Fibroblast of peridontal ligament (primary cell): ENCODE results near the gene R3HDML.

Experiments used
- DNase-seq: peaks from one replicate; pipeline ENCODE4 v3.0.0-alpha.2; 2010; ENCODE audit errors: extremely low read depth

Gene R3HDML

GRCh38 chr20:44364068-44364467 is 27.2 kb downstream of the R3HDML start:
- no peak for DNase-seq

- DNase-seq: no peak
Observed at GRCh38 chr20:44364780-44365179, 27.9 kb downstream of the R3HDML start.

GRCh38 chr20:44367746-44368145 is 30.9 kb downstream of the R3HDML start:
- no peak for DNase-seq

- DNase-seq: no peak
Observed at GRCh38 chr20:44370639-44371218, 33.9 kb downstream of the R3HDML start.

DNA sequence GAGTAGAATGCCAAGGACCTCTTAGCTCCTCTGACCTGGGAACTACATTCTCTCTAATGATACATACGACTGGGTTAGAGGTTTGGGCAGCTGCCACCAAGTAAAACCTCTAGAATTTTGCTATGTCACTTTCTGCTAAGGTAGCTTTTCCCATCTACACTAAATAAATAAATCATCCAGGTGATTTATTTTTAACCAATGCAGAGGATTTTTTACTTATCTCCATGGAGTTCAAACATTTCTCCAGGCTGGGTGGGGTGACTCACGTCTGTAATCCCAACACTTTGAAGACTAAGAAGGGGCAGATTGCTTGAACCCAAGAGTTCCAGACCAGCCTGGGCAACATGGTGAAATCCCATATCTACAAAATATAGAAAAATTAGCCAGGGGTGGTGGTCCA is 45.8 kb downstream of the R3HDML start:
- no peak for DNase-seq

- DNase-seq: peak; percentile 55
Observed at GRCh38 chr20:44384423-44385027, 47.7 kb downstream of the R3HDML start.

DNA sequence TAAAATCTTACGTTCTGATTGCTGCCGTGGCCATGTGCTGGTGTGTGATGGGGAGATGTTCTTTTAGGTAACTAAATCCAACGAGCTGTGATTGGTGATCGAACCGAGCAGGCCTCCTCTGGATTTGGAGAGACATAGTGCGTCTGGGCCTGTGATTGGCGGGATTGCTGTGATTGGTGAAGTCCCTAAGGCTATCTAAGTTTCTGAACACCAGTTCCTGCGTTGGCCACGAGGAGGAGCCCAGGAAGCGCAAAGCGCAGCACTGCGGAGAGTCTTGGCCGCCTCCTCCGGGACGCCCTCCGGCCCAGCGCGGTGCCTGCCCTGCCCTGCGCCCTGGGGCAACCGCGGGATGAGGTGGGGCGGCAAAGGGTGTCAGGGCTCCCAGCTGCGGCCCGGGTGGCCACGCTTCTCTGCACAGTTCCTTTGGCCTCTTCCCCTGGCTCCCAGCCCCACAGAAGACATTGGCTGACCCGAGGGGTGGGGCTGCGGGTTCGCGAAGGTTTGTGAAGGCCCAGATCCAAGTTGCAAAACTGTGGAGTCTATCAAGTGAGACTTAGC is 51.7 kb downstream of the R3HDML start:
- DNase-seq: peak; percentile 73

- no peak for DNase-seq
Observed at GRCh38 chr20:44389871-44390270, 53.0 kb downstream of the R3HDML start.

GRCh38 chr20:44390280-44390679 is 53.4 kb downstream of the R3HDML start:
- no peak for DNase-seq

- DNase-seq: no peak
Observed at GRCh38 chr20:44392088-44392775, 55.4 kb downstream of the R3HDML start.

DNA sequence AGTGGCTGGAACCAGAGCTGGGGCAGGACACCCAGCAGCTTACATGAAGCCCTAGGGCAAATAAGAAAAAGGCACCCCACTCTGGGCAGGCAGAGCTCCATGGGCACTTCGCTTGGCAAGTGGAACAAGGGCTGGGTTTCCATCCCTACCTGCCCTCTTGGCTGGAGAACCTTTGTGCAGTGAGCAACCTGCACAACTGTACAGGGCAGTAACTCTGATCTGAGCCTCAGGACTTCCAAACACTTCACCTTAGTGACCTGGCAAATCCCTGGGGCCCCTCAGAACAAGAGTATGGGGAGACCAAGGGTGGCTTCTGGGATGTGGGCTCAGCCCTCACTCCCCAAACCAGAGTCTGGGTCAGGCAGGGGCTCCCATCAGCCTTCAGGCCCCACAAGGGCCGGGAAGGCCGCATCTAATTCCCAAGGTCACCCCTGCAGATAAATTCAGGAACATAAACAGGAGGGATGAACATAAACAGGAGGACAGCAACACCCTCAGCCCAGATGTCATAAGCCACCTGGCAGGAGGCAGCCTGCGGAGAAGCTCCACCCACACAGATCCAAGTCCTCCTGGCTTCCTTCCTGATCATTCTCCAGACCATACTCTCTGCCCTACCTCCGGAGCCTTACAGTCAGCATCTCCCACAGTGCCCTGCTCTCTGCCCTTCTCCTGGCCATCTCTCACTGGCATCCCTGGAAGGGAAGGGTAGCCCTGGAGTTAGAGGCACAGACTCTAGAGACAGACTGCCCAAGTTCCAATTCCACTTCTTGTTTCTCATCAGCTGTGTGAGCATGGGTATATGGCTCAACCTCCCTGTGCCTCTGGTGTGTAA is 56.1 kb downstream of the R3HDML start:
- no peak for DNase-seq

DNA sequence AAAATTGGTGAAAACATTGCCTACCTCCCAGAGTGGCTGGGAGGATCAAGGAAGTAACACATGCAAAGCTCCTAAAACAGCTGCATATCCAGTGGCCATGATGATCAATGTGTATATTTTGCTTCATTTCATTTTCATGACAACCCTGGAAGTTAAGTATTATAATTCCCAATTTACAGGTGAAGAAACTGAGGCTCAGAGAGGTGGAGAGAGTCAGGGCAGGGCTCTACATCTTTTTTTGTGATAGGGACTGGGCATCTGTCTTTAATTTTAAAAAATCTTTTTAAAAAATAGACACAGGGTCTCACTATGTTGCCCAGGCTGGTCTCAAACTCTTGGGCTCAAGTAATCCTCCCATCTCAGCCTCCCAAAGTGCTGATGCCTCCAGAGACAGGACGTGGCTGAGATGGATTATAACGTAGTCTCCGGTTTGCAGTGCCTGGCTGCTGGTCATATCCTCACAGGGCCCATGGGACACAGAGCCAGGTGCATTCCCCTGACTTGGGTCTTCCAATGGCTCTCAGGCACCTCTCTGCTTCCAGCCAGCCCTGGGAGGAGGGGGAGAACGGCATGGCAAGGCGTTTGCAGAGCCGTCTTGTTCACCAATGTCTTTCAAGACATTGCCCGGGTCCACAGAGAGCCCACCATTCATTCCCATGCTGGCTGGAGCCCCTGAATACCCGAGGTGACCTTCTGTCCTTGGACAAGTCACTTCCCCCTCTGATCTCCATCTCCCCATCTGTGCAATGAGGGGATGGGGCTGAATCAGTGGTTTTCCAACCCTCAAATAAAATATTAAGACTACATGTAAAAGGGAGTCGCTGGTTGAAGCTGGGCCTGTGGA is 57.0 kb downstream of the R3HDML start:
- DNase-seq: no peak

DNA sequence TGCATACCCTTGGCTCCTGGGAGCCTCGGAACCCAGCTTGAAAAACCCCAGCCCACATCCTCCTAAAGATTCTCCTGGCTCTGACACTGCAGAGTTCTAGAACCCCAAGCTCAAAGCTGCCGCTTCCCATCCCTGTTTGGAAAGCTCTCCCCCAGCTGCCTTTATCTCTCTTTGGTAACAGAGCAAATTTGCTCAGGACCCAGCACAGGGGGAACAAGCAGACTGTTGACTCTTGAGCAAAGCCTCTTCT is 57.5 kb downstream of the R3HDML start:
- DNase-seq: no peak

DNA sequence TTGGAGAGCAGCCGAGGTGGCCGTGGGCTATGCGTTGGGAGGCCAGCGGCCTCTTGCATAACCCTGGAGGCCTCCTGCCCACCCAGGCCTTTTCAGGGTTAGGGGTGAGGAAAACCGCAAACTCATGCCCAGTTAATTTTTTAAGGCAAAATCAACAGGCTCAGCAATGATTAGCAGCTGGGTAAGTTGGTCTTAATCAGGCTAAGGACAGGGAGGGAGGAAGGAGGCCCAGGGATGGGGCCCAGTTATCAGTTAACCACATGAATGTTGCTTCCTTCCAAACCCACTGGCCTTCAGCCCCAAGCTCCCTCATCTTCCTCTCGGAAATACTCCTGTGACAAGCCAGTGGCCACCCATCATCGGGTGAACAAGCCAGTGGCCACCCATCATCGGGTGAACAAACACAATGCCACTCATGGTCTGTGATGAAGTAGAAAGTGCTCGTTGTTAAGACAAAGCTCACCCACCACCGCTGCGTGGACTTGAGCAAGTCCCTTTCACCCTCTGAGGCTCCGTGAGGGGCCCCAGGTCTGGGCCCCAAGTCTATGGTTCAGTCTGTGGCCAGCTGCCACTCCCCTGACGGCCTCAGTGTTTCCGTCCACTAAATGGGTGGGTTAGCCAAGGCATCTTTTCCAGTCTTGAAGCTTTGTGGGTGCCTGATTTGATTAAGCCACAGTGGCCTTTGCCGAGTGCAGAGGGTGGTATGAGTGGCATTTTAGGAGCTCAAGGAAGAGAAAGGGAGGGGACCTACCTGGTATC is 58.0 kb downstream of the R3HDML start:
- no peak for DNase-seq

DNA sequence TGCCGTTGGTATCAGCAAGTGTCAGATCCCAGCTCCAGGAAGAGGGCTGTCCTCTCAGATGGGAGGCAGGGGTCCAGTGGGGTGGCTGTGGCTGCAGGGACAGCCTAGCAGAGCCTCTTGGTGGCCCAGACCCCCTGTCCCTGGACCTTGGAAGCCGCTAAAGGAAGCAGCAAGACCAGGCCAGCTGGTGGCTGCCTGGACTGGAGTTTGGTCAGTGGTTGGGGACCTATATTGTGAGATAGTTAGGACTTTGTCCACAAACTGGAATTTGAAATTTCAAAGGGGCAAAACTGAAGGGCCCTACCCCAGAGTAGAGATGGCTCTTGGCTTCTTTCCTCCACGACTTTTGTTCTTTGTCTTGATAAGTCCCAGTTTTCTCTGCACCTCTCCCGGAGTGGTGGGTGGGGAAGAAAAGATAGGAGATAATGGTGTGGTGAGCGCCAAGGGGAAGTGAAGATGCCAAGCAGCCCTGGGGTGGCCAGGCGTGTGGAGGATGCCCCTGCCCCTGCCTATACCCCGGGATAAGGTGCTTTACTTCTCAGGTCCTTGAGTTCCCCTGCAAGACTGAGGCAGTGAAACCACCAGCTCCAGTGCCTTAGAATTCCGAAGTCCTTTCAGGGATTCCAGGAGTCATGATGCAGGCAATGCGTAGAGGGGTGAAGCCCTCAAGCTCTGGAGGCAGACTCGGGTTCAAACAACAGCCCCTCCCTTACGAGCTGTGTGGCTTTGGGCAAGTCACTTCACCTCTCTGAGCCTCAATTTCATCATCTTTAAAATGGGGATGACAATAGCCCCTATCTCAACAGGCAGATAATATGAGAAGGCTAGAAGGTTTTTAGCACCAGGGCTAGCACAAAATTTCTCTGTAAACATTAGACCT is 58.9 kb downstream of the R3HDML start:
- DNase-seq: no peak

DNA sequence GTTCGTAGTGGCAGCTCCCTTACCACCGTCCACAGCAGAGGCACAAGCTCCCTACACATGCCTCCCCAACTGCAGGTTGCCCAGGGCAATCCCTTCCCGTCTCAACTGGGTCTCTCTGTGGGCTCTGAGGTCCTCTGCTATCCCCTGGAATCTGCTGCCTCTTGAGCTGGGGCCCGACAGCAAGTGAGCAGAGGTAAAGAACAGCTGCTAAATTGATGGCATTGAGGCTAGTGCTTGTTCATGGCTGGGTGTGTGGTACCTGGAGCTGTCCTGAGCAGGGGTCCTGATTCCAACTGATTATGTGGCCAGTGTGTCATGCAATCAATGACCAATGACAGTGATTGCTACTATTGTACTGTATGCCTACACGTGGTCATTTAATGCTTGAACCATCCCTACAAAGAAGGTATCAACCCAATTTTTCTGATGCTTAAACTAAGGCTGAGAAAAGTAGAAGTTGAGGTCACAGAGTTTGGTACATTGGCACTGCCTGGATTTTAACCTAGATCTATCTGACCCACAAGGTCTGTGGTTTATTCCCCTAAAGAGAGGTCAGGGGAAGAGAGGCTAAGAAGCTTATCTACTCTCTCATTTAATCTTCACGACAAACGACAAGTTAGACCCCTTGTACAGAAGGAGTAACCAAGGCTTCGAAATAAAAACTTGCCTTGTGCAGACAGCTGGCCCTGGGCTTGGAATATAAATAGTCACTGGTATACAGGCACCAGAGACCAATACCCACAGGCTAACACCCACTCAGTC is 59.7 kb downstream of the R3HDML start:
- no peak for DNase-seq

DNA sequence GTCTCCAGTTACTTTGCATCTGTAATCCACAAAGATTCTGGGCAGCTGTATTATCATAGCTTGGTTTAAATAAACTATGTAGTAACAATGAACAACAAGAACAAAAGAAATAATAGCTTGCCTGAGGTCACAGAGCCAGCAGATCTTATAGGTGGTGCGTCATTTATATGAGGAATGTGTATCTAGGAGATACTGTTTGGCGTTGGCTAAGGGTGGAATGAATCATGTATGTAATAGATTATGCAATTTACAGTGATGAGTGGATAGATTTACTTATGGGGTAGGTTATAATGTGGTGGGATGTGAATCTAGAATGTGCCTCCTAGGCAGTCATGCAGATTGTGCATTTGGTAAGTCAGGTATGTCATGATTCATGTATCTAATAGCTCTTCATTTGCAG is 61.5 kb downstream of the R3HDML start:
- DNase-seq: peak; percentile 47

DNA sequence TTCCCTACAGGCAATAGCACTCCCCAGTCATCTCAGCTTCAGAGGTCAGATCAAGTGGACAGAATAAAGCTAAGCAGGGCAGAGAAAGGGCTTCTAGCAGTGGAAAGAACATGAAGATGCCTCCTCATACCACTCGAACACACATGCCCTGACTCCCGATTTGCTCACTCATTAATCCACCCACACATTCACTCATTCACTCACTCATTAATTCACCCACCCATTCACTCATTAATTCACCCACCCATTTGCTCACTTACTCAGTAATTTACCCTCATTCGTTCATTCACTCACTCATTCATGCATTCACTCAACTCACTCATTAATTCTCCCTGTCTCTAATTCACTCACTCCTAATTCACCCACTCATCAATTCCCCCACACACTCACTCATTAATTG is 62.6 kb downstream of the R3HDML start:
- no peak for DNase-seq

DNA sequence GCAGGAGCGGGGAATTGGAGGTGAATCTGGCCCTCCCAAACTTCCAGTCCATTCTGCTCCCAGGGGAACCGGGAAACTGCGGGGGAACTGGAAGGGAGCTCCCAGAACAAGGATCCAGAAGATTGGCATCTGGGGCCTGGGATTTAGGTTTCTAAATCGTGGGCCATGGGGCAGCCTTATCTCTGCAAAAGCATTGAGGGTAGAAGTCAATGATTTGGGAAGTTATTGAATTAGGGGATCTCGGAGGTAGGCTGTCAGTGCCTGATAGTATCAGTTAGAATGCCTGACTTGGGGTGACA is 63.8 kb downstream of the R3HDML start:
- no peak for DNase-seq
